Esophagus (tissue), 2 donors: ENCODE data around the gene CPAMD8. TPM values are rescaled to one million over a fixed set of nuclear protein-coding genes. Genes with fewer than 3 reads are reported as not detected.
"Not testable (repeated sequence)": the region's sequence is repeated elsewhere in the genome, so short reads cannot be mapped to it uniquely, and the experiment has no call there.

Experiments
- H3K27ac ChIP-seq, 2 donors: one replicate each; pipeline ENCODE4 v1.5.1; 2013; ENCODE audit warnings: low read depth in 2 of 2, mild to moderate bottlenecking in 2 of 2, inconsistent platforms in 1 of 2, low read length in 1 of 2, moderate library complexity in 1 of 2
- H3K27me3 ChIP-seq, 2 donors: one replicate each; pipeline ENCODE4 v1.6.1; 2013; ENCODE audit warnings: low read length in 2 of 2, control low read depth in 1 of 2, mild to moderate bottlenecking in 1 of 2; ENCODE audit not compliant: insufficient read depth in 2 of 2, control insufficient read depth in 1 of 2
- H3K36me3 ChIP-seq, 2 donors: one replicate each; pipeline ENCODE4 v1.6.1; 2013; ENCODE audit warnings: low read length in 1 of 2; ENCODE audit not compliant: control insufficient read depth in 2 of 2, insufficient read depth in 2 of 2
- H3K4me1 ChIP-seq, 2 donors: one replicate each; pipeline ENCODE4 v1.6.1; 2013; ENCODE audit warnings: low read length in 1 of 2; ENCODE audit not compliant: control insufficient read depth in 2 of 2, insufficient read depth in 2 of 2
- H3K4me3 ChIP-seq, 2 donors: one replicate each; pipeline ENCODE4 v1.5.1; 2013; ENCODE audit warnings: low read length in 2 of 2, mild to moderate bottlenecking in 2 of 2, low read depth in 1 of 2, moderate library complexity in 1 of 2
- H3K9me3 ChIP-seq, 2 donors: one replicate each; pipeline ENCODE4 v1.6.1; 2013; ENCODE audit warnings: mild to moderate bottlenecking in 2 of 2, low read depth in 1 of 2, low read length in 1 of 2, moderate library complexity in 1 of 2; ENCODE audit not compliant: control insufficient read depth in 2 of 2, insufficient read depth in 1 of 2
- WGBS, 2 donors: extraction: QIAGEN DNeasy Blood & Tissue Kit; methylation state at CpG; one replicate each; pipeline ENCODE4 v1.1.7; 2013; 5-methylcytosine and 5-hydroxymethylcytosine counted together
- polyA plus RNA-seq, 2 donors: library from polyadenylated mRNA; stranded (reverse); fragments of 200-250 nt; gene quantifications; one replicate each; pipeline ENCODE4 v1.2.3, GENCODE V29; 2013
- donor health status: healthy with polysubstance abuse.
- donor health status: Bipolar disorder and iron deficiency.

The CPAMD8 gene
- polyA plus RNA-seq, 2 donors: 1.0 to 1.9 TPM

GRCh38 chr19:16960996-16961822 is 65.4 kb downstream of the CPAMD8 start:
- H3K27me3 ChIP-seq, H3K27ac ChIP-seq, H3K4me3 ChIP-seq, H3K9me3 ChIP-seq, H3K36me3 ChIP-seq, H3K4me1 ChIP-seq: not testable (repeated sequence)
- 60% methylated on average over 20 of the region's 20 CpGs for WGBS, 2 donors

- H3K9me3 ChIP-seq, H3K4me1 ChIP-seq, H3K27ac ChIP-seq, H3K4me3 ChIP-seq, H3K27me3 ChIP-seq, H3K36me3 ChIP-seq: not testable (repeated sequence)
These were observed 68.3 kb downstream of the CPAMD8 start for GRCh38 chr19:16958277-16958676.

GRCh38 chr19:16957855-16958254 is 68.8 kb downstream of the CPAMD8 start:
- 58 to 67% methylated on average over 4 of the region's 4 CpGs for WGBS, 2 donors
- no peaks in the 10 kb centered on the region for H3K36me3 ChIP-seq
- H3K4me3 ChIP-seq: no peak overlapping the region
- no peaks in the 10 kb centered on the region for H3K27me3 ChIP-seq
- H3K27ac ChIP-seq: no peak overlapping the region
- no peaks in the 10 kb centered on the region for H3K9me3 ChIP-seq
- H3K4me1 ChIP-seq: peaks cover 0 to 3% of the 10 kb centered on the region in 2 donors

GRCh38 chr19:16957151-16957701 is 69.4 kb downstream of the CPAMD8 start:
- H3K36me3 ChIP-seq: no peaks in the 10 kb centered on the region
- H3K4me1 ChIP-seq: peaks cover 0 to 3% of the 10 kb centered on the region in 2 donors
- no peaks in the 10 kb centered on the region for H3K9me3 ChIP-seq
- no peak overlapping the region for H3K27ac ChIP-seq
- no peak overlapping the region for H3K4me3 ChIP-seq
- 22 to 33% methylated on average over 9 of the region's 9 CpGs for WGBS, 2 donors
- no peaks in the 10 kb centered on the region for H3K27me3 ChIP-seq

- Histone ChIP-seq H3K36me3 (no peaks in the 10 kb centered on the region), H3K4me3 (no peak overlapping the region), H3K4me1 (peaks cover 0 to 3% of the 10 kb centered on the region in 2 donors), H3K27ac (no peak overlapping the region), H3K27me3 (no peaks in the 10 kb centered on the region), H3K9me3 (no peaks in the 10 kb centered on the region)
- WGBS, 2 donors: 75 to 77% methylated on average over 4 of the region's 4 CpGs
These were observed 71.4 kb downstream of the CPAMD8 start for GRCh38 chr19:16955161-16955560.

- Histone ChIP-seq H3K36me3 (no peaks in the 10 kb centered on the region), H3K27ac (no peak overlapping the region), H3K9me3 (no peaks in the 10 kb centered on the region), H3K4me1 (peaks cover 0 to 1% of the 10 kb centered on the region in 2 donors), H3K4me3 (no peak overlapping the region), H3K27me3 (no peaks in the 10 kb centered on the region)
- WGBS, 2 donors: 96% methylated on average over 9 of the region's 9 CpGs
These were observed 74.6 kb downstream of the CPAMD8 start for GRCh38 chr19:16952046-16952445.

- H3K9me3 ChIP-seq: no peaks in the 10 kb centered on the region
- H3K4me3 ChIP-seq: no peak overlapping the region
- 64 to 65% methylated on average over 6 of the region's 6 CpGs for WGBS, 2 donors
- H3K27ac ChIP-seq: no peak overlapping the region
- no peaks in the 10 kb centered on the region for H3K4me1 ChIP-seq
- H3K27me3 ChIP-seq: no peaks in the 10 kb centered on the region
- H3K36me3 ChIP-seq: no peaks in the 10 kb centered on the region
These were observed 75.1 kb downstream of the CPAMD8 start for GRCh38 chr19:16951529-16951928.

- H3K36me3 ChIP-seq: no peaks in the 10 kb centered on the region
- no peaks in the 10 kb centered on the region for H3K27me3 ChIP-seq
- no peaks in the 10 kb centered on the region for H3K9me3 ChIP-seq
- H3K27ac ChIP-seq: no peak overlapping the region
- WGBS, 2 donors: 90% methylated on average over 8 of the region's 8 CpGs
- H3K4me1 ChIP-seq: no peaks in the 10 kb centered on the region
- no peak overlapping the region for H3K4me3 ChIP-seq
These were observed 77.0 kb downstream of the CPAMD8 start for GRCh38 chr19:16949496-16950023.

- Histone ChIP-seq H3K36me3 (no peaks in the 10 kb centered on the region), H3K9me3 (no peaks in the 10 kb centered on the region), H3K27me3 (no peaks in the 10 kb centered on the region), H3K4me1 (no peaks in the 10 kb centered on the region), H3K27ac (no peak overlapping the region), H3K4me3 (no peak overlapping the region)
- WGBS, 2 donors: 92 to 93% methylated on average over 16 of the region's 16 CpGs
These were observed 79.4 kb downstream of the CPAMD8 start for GRCh38 chr19:16946951-16947940.
